Measurements from ENCODE around the gene NUP210. TPM values are rescaled to one million over a fixed set of nuclear protein-coding genes. Genes with fewer than 3 reads are reported as not detected.

The NUP210 gene
- total RNA-seq, 2 donors from 2014 or later, result 4.4 to 4.5 TPM

DNA sequence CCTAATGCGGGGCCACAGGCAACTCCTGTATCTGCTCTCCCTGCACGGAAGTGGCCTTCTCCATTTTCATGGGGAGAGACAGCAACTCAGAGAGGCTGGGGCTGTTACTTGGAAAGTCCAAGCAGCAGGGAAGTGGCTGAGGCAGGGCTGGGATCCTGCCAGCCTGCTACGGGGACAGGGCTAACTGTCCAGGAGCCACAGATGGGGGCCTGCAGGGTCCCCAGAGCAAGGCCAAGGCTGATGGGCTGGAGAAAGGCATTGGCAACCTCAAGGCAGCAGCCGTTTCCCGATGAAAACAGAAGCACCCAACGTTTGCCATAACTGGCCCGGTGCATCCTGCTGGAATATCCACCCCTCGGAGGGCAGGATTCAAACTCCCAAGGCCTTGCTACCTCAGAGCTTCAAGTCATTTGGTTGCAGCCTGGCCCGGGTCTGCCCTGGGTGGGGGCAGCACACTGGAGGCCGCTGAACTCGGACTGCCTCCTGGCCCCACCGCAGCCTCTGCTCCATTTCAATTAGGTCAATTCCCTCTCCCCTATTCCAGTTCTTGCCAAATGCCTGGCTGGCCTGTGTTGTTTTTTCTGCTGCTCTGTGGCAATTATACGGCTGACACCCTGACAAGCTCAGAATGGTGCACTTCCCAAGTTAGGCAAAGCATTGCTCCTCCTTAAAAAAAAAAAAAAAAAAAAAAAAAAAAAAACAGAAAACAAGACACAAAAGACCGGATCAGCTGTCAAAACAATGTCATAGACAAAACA lies 143.5 kb downstream of the NUP210 start:
- H3K9me3 ChIP-seq, result no peaks in the 10 kb centered on the region
- no peaks in the 10 kb centered on the region for H3K27me3 ChIP-seq
- H3K36me3 ChIP-seq, result no peaks in the 10 kb centered on the region
- peak overlapping the region; percentile 66 to 85 for H3K27ac ChIP-seq
- no peak overlapping the region for H3K4me3 ChIP-seq
- H3K4me1 ChIP-seq, result peaks cover 0 to 13% of the 10 kb centered on the region in 2 donors
- peak; percentile 68 for DNase-seq (ENCODE audit: low spot score)
- TF ChIP-seq, protein P1, sequence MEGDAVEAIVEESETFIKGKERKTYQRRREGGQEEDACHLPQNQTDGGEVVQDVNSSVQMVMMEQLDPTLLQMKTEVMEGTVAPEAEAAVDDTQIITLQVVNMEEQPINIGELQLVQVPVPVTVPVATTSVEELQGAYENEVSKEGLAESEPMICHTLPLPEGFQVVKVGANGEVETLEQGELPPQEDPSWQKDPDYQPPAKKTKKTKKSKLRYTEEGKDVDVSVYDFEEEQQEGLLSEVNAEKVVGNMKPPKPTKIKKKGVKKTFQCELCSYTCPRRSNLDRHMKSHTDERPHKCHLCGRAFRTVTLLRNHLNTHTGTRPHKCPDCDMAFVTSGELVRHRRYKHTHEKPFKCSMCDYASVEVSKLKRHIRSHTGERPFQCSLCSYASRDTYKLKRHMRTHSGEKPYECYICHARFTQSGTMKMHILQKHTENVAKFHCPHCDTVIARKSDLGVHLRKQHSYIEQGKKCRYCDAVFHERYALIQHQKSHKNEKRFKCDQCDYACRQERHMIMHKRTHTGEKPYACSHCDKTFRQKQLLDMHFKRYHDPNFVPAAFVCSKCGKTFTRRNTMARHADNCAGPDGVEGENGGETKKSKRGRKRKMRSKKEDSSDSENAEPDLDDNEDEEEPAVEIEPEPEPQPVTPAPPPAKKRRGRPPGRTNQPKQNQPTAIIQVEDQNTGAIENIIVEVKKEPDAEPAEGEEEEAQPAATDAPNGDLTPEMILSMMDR (IDR thresholded peaks at IDR 0.05), result no peak

DNA sequence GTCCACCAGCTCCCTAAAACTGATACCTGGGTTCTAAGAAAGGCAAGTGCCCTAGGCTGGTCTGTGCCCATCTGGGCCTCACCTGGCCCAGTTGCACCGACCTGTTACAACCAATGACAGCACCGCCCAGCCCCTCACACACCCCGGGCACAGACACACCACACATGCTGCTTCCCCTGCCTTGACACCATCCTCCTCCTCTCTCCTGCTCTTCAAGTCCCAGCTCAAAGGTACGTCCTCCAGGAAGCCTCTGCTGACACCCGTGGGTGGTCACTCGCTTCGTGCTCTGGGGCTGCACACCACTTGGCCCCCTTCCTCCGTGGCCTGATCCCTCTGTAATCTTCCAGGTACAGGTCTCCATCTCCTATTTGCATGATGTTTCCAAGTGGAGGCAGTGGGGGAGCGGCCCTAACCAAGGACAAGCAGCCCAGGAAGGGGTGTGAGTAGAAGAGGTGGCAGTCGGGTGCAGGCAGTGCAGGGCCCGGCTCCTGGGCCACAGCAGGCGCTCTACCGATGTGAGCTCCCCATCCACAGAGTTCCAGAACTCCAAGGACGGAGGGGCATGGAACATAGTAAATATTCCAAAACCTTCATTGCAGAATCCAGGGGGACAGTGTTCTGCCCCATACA lies 144.6 kb downstream of the NUP210 start:
- Histone ChIP-seq H3K9me3 (no peaks in the 10 kb centered on the region), H3K27me3 (no peaks in the 10 kb centered on the region), H3K27ac (no peak overlapping the region), H3K4me1 (peaks cover 0 to 13% of the 10 kb centered on the region in 2 donors), H3K36me3 (no peaks in the 10 kb centered on the region), H3K4me3 (no peak overlapping the region)
- no peak for DNase-seq (ENCODE audit: low spot score)
- TF ChIP-seq, protein P1 (IDR thresholded peaks at IDR 0.05), result no peak

DNA sequence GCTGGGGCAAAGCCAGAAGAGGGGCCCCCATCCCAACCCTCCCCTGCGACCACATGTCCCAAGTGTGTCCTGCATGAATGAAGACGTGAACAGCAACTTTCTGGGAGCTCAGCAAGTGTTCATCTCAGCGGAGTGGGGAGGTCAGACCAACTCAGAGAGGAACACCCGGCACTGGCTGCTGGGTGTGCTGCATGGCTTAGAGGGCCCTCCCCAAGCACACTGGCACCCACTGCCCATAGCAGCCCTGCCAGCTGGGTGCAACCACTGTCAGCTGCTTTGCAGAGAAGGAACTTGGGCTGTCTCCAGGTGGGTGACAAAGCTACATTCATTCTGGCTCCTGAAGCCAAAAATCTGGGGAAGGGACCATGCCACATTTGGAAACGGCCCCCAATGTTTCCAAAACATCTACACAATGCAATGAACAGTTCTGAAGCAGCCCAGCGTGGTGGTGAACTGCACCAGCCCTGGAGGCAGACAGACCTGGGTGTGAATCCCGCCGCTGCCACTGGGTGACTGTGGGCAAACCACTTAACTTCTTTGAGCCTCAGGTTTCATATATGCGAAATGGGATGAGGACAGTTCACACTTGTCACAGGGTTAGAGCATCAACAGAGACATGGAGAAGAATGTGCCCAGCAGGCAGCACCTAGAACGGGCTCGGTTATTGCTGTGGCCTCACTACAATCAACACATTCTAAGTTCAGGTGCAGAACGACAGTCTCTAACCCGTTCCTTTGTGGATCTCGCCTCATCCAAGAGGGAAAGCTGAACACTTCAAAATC lies 145.4 kb downstream of the NUP210 start:
- Histone ChIP-seq H3K4me3 (no peak overlapping the region), H3K4me1 (peaks cover 0 to 13% of the 10 kb centered on the region in 2 donors), H3K27me3 (no peaks in the 10 kb centered on the region), H3K36me3 (no peaks in the 10 kb centered on the region), H3K27ac (no peak overlapping the region), H3K9me3 (peaks cover 0 to 7% of the 10 kb centered on the region in 2 donors)
- TF ChIP-seq, protein P1 (IDR thresholded peaks at IDR 0.05), result no peak
- DNase-seq (ENCODE audit: low spot score), result no peak

DNA sequence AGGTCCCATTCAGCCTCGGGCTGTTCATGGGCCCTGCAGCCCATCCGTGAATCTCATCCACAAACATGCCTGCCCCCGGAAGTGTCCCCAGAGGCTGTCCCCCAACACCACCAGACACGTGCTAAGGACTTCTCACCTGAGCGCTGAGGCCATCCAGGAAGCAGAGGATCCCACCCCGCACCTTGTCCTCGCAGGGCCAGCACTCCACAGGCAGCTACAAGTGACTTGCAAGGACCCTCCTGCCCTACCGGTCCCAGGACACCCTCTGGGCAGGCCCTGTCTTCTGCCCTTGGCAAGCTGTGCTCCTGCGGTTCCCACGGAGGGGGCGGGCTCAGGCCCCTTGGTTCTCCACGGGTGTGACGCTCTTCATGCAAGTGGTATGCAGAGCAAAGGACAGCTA lies 146.0 kb downstream of the NUP210 start:
- no peaks in the 10 kb centered on the region for H3K36me3 ChIP-seq
- no peaks in the 10 kb centered on the region for H3K27me3 ChIP-seq
- TF ChIP-seq, protein P1 (IDR thresholded peaks at IDR 0.05), result no peak
- no peak overlapping the region for H3K4me3 ChIP-seq
- H3K27ac ChIP-seq, result no peak overlapping the region
- no peak for DNase-seq (ENCODE audit: low spot score)
- H3K9me3 ChIP-seq, result peaks cover 0 to 9% of the 10 kb centered on the region in 2 donors
- peaks cover 0 to 13% of the 10 kb centered on the region in 2 donors for H3K4me1 ChIP-seq

DNA sequence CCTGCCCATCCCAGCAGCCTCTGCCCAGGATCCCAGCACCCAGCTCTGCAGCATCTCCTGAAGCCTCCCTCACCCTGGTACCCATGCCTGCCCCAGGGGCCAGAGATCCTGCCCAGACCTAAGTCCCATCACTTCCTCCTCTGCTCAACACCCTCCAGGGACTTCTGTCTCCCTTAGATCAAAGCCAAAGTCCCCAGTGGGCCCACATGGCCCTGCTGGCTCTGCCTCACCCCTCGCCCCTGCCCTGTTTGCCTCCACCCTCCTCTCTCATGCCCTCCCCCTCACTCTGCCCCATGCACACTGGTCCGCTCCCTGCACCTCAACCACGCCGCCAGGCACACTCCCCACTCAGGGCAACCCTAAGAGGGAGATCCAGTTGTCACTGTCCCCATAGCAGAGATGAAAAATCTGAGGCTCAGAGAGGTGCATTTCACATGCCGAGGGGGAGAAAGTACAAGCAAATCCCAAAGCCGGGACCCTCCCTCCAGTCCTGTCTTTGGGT lies 146.5 kb downstream of the NUP210 start:
- DNase-seq (ENCODE audit: low spot score), result no peak
- no peak overlapping the region for H3K27ac ChIP-seq
- H3K4me1 ChIP-seq, result peaks cover 0 to 13% of the 10 kb centered on the region in 2 donors
- TF ChIP-seq, protein P1 (IDR thresholded peaks at IDR 0.05), result no peak
- no peaks in the 10 kb centered on the region for H3K27me3 ChIP-seq
- peaks cover 0 to 9% of the 10 kb centered on the region in 2 donors for H3K9me3 ChIP-seq
- no peak overlapping the region for H3K4me3 ChIP-seq
- H3K36me3 ChIP-seq, result no peaks in the 10 kb centered on the region

Measured in right atrium auricular region (tissue), 2 donors.